HG02938 (cell line): ENCODE data around the gene SEMA3D.

Experiments used
- ATAC-seq: cut with Tn5 transposase; IDR thresholded peaks from one replicate; pipeline ENCODE4 v1.9.1; 2021; ENCODE audit warnings: mild to moderate bottlenecking, moderate library complexity; ENCODE audit not compliant: unreplicated experiment

The SEMA3D gene

GRCh38 chr7:85130702-85131101 lies 56.2 kb downstream of the SEMA3D start:
- ATAC-seq, result no peak

- no peak for ATAC-seq
Observed at GRCh38 chr7:85126383-85126782, 60.5 kb downstream of the SEMA3D start.

GRCh38 chr7:85125651-85126131 lies 61.2 kb downstream of the SEMA3D start:
- no peak for ATAC-seq

- no peak for ATAC-seq
Observed at GRCh38 chr7:85125176-85125575, 61.7 kb downstream of the SEMA3D start.

GRCh38 chr7:85119934-85120333 lies 66.9 kb downstream of the SEMA3D start:
- ATAC-seq, result no peak

GRCh38 chr7:85115862-85116261 lies 71.0 kb downstream of the SEMA3D start:
- no peak for ATAC-seq

GRCh38 chr7:85115006-85115405 lies 71.8 kb downstream of the SEMA3D start:
- ATAC-seq, result no peak

- no peak for ATAC-seq
Observed at GRCh38 chr7:85114342-85114741, 72.5 kb downstream of the SEMA3D start.

- no peak for ATAC-seq
Observed at GRCh38 chr7:85111761-85112160, 75.1 kb downstream of the SEMA3D start.

- ATAC-seq, result no peak
Observed at GRCh38 chr7:85106719-85107118, 80.1 kb downstream of the SEMA3D start.

GRCh38 chr7:85104432-85105205 lies 82.2 kb downstream of the SEMA3D start:
- ATAC-seq, result no peak

- no peak for ATAC-seq
Observed at GRCh38 chr7:85103962-85104361, 82.9 kb downstream of the SEMA3D start.

- no peak for ATAC-seq
Observed at GRCh38 chr7:85103357-85103756, 83.5 kb downstream of the SEMA3D start.

GRCh38 chr7:85102813-85103350 lies 84.0 kb downstream of the SEMA3D start:
- no peak for ATAC-seq

GRCh38 chr7:85101347-85101746 lies 85.5 kb downstream of the SEMA3D start:
- ATAC-seq, result no peak

- no peak for ATAC-seq
Observed at GRCh38 chr7:85097844-85098243, 89.0 kb downstream of the SEMA3D start.

- no peak for ATAC-seq
Observed at GRCh38 chr7:85095806-85096205, 91.0 kb downstream of the SEMA3D start.

GRCh38 chr7:85095366-85095765 lies 91.5 kb downstream of the SEMA3D start:
- ATAC-seq, result no peak

- no peak for ATAC-seq
Observed at GRCh38 chr7:85094046-85094725, 92.7 kb downstream of the SEMA3D start.

- no peak for ATAC-seq
Observed at GRCh38 chr7:85091565-85091928, 95.3 kb downstream of the SEMA3D start.

- no peak for ATAC-seq
Observed at GRCh38 chr7:85090919-85091564, 95.8 kb downstream of the SEMA3D start.

GRCh38 chr7:85090143-85090542 lies 96.7 kb downstream of the SEMA3D start:
- no peak for ATAC-seq
